ENCODE results near the gene ITGB3.

The ITGB3 gene

DNA sequence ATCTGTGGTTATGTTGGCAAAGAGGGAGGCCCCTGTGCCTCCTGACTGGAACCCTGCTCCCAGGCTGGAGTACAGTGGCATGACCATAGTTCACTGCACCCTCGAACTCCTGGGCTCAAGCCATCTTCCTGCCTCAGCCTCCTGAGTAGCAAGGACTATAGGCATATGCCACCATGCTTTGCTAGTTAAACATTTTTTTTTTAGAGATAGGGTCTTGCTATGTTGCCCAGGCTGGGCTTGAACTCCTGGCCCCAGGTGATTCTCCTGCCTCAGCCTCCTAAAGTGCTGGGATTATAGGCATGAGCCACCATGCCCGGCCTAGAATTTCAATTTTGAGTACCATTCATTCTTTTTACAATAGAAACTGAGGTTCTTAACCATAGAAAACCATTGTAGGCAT lies 21.2 kb upstream of the ITGB3 start:
- TF ChIP-seq, protein P1, sequence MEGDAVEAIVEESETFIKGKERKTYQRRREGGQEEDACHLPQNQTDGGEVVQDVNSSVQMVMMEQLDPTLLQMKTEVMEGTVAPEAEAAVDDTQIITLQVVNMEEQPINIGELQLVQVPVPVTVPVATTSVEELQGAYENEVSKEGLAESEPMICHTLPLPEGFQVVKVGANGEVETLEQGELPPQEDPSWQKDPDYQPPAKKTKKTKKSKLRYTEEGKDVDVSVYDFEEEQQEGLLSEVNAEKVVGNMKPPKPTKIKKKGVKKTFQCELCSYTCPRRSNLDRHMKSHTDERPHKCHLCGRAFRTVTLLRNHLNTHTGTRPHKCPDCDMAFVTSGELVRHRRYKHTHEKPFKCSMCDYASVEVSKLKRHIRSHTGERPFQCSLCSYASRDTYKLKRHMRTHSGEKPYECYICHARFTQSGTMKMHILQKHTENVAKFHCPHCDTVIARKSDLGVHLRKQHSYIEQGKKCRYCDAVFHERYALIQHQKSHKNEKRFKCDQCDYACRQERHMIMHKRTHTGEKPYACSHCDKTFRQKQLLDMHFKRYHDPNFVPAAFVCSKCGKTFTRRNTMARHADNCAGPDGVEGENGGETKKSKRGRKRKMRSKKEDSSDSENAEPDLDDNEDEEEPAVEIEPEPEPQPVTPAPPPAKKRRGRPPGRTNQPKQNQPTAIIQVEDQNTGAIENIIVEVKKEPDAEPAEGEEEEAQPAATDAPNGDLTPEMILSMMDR (IDR thresholded peaks at IDR 0.05; ENCODE audit: extremely low read depth, missing control alignments) = no peak
- DNase-seq (ENCODE audit: low spot score) = no peak

DNA sequence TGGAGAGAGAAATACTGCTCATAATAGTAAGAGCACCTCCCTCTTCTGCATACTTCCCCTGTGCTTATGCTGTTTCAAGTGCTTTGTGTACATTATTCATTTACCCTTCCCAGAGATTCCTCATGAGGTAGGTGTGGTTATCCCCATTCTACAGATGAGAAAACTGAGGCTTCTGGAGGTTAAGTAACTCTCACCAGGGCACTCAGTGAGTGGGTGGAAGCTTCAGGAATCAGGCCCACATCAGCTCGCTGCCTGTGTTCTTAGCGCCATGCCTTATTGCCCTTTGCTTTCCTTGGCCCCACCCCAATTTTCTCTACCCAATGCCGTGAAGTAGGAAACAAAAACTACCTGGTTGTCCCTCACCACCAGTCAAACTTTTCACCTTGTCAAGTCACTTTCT lies 18.1 kb upstream of the ITGB3 start:
- no peak for DNase-seq (ENCODE audit: low spot score)
- TF ChIP-seq, protein P1 (IDR thresholded peaks at IDR 0.05; ENCODE audit: extremely low read depth, missing control alignments) = no peak

DNA sequence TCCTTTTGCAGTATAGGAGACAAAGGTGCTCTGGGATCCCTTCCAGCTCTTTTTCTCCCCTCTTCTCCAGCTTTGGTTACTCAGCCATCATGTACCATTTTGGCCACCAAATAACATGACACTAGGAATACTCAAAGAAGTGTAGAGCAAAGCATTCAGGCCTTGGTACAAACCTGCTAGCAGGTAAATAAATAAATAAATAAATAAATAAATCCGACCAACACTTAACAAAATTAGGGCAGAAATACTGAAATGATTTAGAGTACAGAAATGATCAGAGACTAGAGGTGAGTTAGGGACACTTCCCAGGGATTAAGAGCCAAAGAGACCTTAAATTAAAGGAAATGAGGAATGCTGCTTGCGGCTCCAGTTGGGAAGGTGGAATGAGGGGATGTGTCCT lies 17.7 kb upstream of the ITGB3 start:
- TF ChIP-seq, protein P1 (IDR thresholded peaks at IDR 0.05; ENCODE audit: extremely low read depth, missing control alignments) = no peak

DNA sequence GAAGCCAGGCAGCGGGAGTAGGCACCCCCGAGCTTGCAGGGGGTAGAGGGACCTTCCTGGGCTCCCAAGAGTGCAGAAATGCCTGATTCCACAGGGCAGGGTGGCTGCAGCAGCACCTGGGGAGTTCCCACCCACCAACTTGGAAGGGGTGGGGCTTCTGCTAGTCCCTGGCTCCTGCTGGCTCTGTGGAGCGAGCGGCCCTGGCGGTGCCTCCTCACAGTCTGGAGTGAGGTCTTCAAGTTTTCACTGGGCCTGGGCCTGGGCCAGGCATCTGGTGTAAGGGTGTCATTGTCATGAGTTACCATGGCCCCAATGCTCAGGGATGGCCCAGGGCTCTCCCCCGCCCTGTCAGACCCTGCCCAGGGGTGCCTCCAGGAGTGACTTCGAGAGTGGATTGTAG lies 15.8 kb upstream of the ITGB3 start:
- TF ChIP-seq, protein P1 (IDR thresholded peaks at IDR 0.05; ENCODE audit: extremely low read depth, missing control alignments) = no peak

More for the DNA sequence above, 17.7 kb upstream of the ITGB3 start:
- no peak for DNase-seq (ENCODE audit: low spot score)

DNA sequence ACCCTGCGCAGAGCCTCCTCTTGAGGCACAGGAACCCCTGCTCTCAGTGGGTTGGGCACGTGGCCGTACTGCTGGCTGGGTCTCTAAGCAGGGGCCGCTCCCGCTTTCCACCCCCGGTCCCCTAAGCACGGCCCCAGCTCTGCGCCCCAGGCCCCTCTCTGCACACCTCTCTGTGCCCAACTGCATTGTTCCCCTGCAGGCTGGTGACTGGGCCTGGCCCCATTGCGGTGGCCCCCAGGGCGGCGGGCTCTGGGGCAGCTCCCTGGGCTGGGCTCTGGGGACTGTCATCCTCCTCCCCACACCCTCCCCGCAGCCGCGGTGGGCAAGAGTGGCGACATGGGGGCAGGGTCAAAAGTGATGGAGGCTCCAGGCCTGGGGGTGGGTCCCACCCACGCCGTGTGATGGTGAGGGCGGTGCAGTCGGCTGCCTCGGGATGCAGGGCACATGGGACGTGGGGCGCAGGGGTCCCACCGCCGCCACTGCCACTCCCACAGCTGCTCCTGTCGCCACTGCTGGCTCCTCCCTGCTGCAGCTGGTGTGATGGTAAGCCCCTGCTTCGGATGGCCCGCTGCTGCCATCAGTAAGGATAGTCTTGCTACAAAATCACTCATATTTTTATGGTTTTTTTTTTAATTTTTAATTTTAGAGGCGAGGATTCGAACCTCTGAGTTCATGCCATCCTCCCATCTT lies 15.2 kb upstream of the ITGB3 start:
- no peak for DNase-seq (ENCODE audit: low spot score)
- TF ChIP-seq, protein P1 (IDR thresholded peaks at IDR 0.05; ENCODE audit: extremely low read depth, missing control alignments) = no peak

More for the DNA sequence above, 15.8 kb upstream of the ITGB3 start:
- DNase-seq (ENCODE audit: low spot score) = no peak

DNA sequence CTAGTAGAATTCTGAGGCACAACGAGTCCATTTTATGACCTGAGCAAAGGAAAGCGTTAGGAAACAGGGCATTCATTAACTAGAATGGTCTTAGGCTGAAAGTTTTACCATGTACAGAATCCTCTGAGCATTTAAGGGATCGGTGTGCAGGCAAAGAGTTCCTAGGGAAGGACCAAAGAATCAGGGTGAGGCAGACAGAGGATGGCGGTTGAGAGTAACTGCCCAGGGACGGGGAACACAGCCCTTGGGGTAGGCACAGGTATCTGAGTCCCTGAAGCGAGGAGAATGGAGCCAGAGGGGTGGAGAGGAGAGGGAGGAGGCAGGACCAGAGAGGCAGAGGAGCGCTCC lies 14.0 kb upstream of the ITGB3 start:
- TF ChIP-seq, protein P1 (IDR thresholded peaks at IDR 0.05; ENCODE audit: extremely low read depth, missing control alignments) = no peak
- DNase-seq (ENCODE audit: low spot score) = no peak

DNA sequence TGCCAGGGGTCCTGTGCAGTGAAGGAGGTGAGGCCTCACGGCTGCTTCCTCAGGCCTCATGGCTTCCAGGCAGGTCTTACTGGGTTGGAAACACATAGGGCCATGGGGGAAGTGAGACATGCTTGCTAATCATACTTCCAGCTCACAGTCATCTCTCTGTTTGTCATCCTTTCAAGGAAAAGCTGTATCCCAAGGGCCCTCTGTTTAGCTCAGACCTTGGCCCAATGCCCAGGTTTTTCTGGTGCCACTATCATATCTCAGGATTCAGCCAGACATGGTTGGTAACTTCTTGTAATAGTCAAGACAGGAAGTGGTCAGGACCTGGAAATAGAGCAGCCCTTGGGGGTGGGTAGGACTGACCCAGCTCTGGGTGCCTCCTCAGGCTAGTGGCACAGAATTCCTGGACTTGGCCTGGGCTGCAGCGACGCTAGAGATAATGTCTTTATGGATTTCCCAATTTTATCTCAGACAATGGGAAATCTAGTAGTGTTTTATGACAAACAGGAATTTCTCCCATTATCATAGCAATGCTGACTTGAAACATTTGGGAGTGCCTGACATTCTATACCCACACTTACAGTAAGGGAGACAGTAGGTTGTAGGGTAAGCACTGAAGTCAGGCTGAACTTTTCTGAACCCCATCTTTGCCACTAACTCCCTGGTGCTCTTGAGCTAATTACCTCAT lies 13.5 kb upstream of the ITGB3 start:
- DNase-seq (ENCODE audit: low spot score) = no peak
- TF ChIP-seq, protein P1 (IDR thresholded peaks at IDR 0.05; ENCODE audit: extremely low read depth, missing control alignments) = no peak

Data from GM20000 (cell line).